Measurements from ENCODE around the gene BMP7. TPM values are rescaled to one million over a fixed set of nuclear protein-coding genes. Genes with fewer than 3 reads are reported as not detected.

Gene BMP7
- total and polyA plus RNA-seq, 2 experiments from 2014 or later: not detected

DNA sequence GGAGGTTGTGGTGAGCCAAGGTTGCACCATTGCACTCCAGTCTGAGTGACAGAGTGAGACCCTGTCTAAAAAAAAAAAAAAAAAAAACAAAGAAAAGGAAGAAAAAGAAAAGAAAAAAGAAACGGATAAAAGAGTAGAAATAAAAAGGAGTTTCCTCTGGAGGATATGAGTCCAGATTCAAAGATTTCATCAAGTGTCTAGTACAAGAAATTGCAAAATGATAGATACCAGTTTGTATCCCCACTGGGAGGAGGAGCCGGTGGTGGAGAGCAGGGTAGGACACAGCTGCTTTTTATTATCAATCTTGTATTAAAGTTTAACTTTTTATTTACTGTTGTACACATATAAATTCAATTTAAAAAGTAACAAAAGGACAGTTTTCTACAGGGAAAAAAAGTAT is 113.9 kb downstream of the BMP7 start:
- H3K9ac ChIP-seq: no peak overlapping the region
- H3F3A ChIP-seq (ENCODE audit: insufficient read depth): no peaks in the 10 kb centered on the region
- no peaks in the 10 kb centered on the region for H3K36me3 ChIP-seq (ENCODE audit: low read depth)
- no peak overlapping the region for H2AFZ ChIP-seq
- peaks cover 55% of the 10 kb centered on the region for H3K27me3 ChIP-seq (replicated peaks; ENCODE audit: insufficient read depth)
- TF ChIP-seq EZH2phosphoT487 (IDR thresholded peaks at IDR 0.05; ENCODE audit: insufficient read depth, low read depth) (no peak), EZH2 (IDR thresholded peaks at IDR 0.05; ENCODE audit: insufficient read depth, poor library complexity, severe bottlenecking) (no peak)
- DNase-seq: no peak
- no peaks in the 10 kb centered on the region for H3K9me3 ChIP-seq (ENCODE audit: low read depth)
- H4K20me1 ChIP-seq (ENCODE audit: insufficient read depth): no peaks in the 10 kb centered on the region
- in situ Hi-C loops (cut with MboI): no loop called here
- H3K4me1 ChIP-seq (ENCODE audit: insufficient read depth): no peaks in the 10 kb centered on the region
- WGBS, 2 experiments (ENCODE audit: low coverage in 1 of 2, low lambda C conversion rate in 2 of 2, missing lambda C conversion rate in 2 of 2): 0 to 5% methylated on average over 2 of the region's 2 CpGs
- H3K27ac ChIP-seq: no peak overlapping the region
- no peak overlapping the region for H3K4me2 ChIP-seq (ENCODE audit: unreplicated experiment)
- no peak overlapping the region for H3K4me3 ChIP-seq
- H3K79me2 ChIP-seq (ENCODE audit: insufficient read depth): no peaks in the 10 kb centered on the region
- H3K9me2 ChIP-seq (ENCODE audit: insufficient read depth): no peaks in the 10 kb centered on the region

DNA sequence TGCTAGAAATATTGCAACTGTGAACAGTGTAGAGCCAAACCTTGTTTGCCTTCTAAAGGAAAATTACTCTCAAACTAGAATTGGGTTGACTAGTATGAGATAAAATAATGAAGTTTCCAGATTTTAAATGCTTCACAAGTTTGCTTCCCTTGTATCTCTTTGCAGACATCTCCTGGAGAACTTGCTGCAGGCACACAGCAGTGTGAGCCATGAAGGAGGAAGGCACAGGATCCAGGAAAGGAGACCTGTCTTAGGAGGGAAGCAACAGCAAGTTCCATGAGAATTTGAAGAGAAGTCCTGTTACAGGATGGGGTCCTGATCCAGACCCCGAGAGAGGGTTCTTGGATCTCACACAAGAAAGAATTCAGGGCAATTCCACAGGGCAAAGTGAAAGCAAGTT is 115.9 kb downstream of the BMP7 start:
- Histone ChIP-seq H2AFZ (no peak overlapping the region), H3K9ac (no peak overlapping the region), H4K20me1 (ENCODE audit: insufficient read depth) (no peaks in the 10 kb centered on the region), H3F3A (ENCODE audit: insufficient read depth) (no peaks in the 10 kb centered on the region), H3K4me2 (ENCODE audit: unreplicated experiment) (no peak overlapping the region), H3K4me1 (ENCODE audit: insufficient read depth) (no peaks in the 10 kb centered on the region), H3K36me3 (ENCODE audit: low read depth) (no peaks in the 10 kb centered on the region), H3K27me3 (replicated peaks; ENCODE audit: insufficient read depth) (peaks cover 67% of the 10 kb centered on the region), H3K9me2 (ENCODE audit: insufficient read depth) (no peaks in the 10 kb centered on the region), H3K79me2 (ENCODE audit: insufficient read depth) (no peaks in the 10 kb centered on the region), H3K9me3 (ENCODE audit: low read depth) (no peaks in the 10 kb centered on the region), H3K27ac (no peak overlapping the region), H3K4me3 (no peak overlapping the region)
- WGBS, 2 experiments (ENCODE audit: low coverage in 1 of 2, low lambda C conversion rate in 2 of 2, missing lambda C conversion rate in 2 of 2): 14 to 24% methylated on average over 1 of the region's 1 CpG
- no peak for DNase-seq
- in situ Hi-C loops (cut with MboI): no loop called here
- no peak for TF ChIP-seq EZH2 (IDR thresholded peaks at IDR 0.05; ENCODE audit: insufficient read depth, poor library complexity, severe bottlenecking)
- TF ChIP-seq EZH2phosphoT487 (IDR thresholded peaks at IDR 0.05; ENCODE audit: insufficient read depth, low read depth): no peak

DNA sequence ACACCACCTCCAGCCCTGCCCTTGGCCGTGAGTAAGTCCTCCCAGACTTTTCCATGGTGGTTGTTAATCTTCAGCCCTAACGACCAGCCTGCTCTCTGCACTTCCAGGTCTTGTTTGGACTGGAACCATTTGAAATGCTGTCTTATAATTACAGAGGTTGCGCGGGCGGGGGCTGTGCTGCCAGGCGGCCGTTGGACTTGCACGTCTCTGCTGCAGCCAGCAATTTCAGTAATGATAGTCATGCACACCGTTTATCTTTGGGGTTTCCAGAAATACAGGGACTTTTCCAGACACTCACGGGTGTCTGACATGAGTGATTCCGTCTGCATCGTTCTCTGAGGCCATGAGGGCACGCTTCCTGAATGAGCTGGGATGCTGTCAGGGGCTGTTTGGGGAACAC is 118.2 kb downstream of the BMP7 start:
- no peaks in the 10 kb centered on the region for H3K4me1 ChIP-seq (ENCODE audit: insufficient read depth)
- H4K20me1 ChIP-seq (ENCODE audit: insufficient read depth): no peaks in the 10 kb centered on the region
- in situ Hi-C loops (cut with MboI): no loop called here
- no peaks in the 10 kb centered on the region for H3K36me3 ChIP-seq (ENCODE audit: low read depth)
- no peak overlapping the region for H3K4me3 ChIP-seq
- no peaks in the 10 kb centered on the region for H3F3A ChIP-seq (ENCODE audit: insufficient read depth)
- no peak for DNase-seq
- no peaks in the 10 kb centered on the region for H3K79me2 ChIP-seq (ENCODE audit: insufficient read depth)
- WGBS, 2 experiments (ENCODE audit: low coverage in 1 of 2, low lambda C conversion rate in 2 of 2, missing lambda C conversion rate in 2 of 2): 26 to 31% methylated on average over 13 of the region's 13 CpGs
- H2AFZ ChIP-seq: no peak overlapping the region
- TF ChIP-seq EZH2phosphoT487 (IDR thresholded peaks at IDR 0.05; ENCODE audit: insufficient read depth, low read depth): no peak
- no peak for TF ChIP-seq EZH2 (IDR thresholded peaks at IDR 0.05; ENCODE audit: insufficient read depth, poor library complexity, severe bottlenecking)
- peaks cover 82% of the 10 kb centered on the region for H3K27me3 ChIP-seq (replicated peaks; ENCODE audit: insufficient read depth)
- H3K9ac ChIP-seq: no peak overlapping the region
- H3K4me2 ChIP-seq (ENCODE audit: unreplicated experiment): no peak overlapping the region
- no peak overlapping the region for H3K27ac ChIP-seq
- H3K9me2 ChIP-seq (ENCODE audit: insufficient read depth): no peaks in the 10 kb centered on the region
- H3K9me3 ChIP-seq (ENCODE audit: low read depth): no peaks in the 10 kb centered on the region

- H3K9me3 ChIP-seq (ENCODE audit: low read depth): no peaks in the 10 kb centered on the region
- WGBS, 2 experiments (ENCODE audit: low coverage in 1 of 2, low lambda C conversion rate in 2 of 2, missing lambda C conversion rate in 2 of 2): 20 to 23% methylated on average over 5 of the region's 5 CpGs
- no peak for DNase-seq
- H3K4me1 ChIP-seq (ENCODE audit: insufficient read depth): no peaks in the 10 kb centered on the region
- H3K4me2 ChIP-seq (ENCODE audit: unreplicated experiment): no peak overlapping the region
- H3K4me3 ChIP-seq: no peak overlapping the region
- no peaks in the 10 kb centered on the region for H3K9me2 ChIP-seq (ENCODE audit: insufficient read depth)
- peaks cover 78% of the 10 kb centered on the region for H3K27me3 ChIP-seq (replicated peaks; ENCODE audit: insufficient read depth)
- H3K9ac ChIP-seq: no peak overlapping the region
- H3F3A ChIP-seq (ENCODE audit: insufficient read depth): no peaks in the 10 kb centered on the region
- H4K20me1 ChIP-seq (ENCODE audit: insufficient read depth): no peaks in the 10 kb centered on the region
- H2AFZ ChIP-seq: no peak overlapping the region
- H3K36me3 ChIP-seq (ENCODE audit: low read depth): no peaks in the 10 kb centered on the region
- in situ Hi-C loops (cut with MboI): no loop called here
- H3K79me2 ChIP-seq (ENCODE audit: insufficient read depth): no peaks in the 10 kb centered on the region
- TF ChIP-seq EZH2 (IDR thresholded peaks at IDR 0.05; ENCODE audit: insufficient read depth, poor library complexity, severe bottlenecking): no peak
- no peak for TF ChIP-seq EZH2phosphoT487 (IDR thresholded peaks at IDR 0.05; ENCODE audit: insufficient read depth, low read depth)
- H3K27ac ChIP-seq: no peak overlapping the region
Observed at GRCh38 chr20:57147185-57147584, 119.3 kb downstream of the BMP7 start.

GRCh38 chr20:57146155-57146554 is 120.3 kb downstream of the BMP7 start:
- in situ Hi-C loops (cut with MboI): no loop called here
- no peaks in the 10 kb centered on the region for H4K20me1 ChIP-seq (ENCODE audit: insufficient read depth)
- no peak overlapping the region for H2AFZ ChIP-seq
- no peak overlapping the region for H3K4me2 ChIP-seq (ENCODE audit: unreplicated experiment)
- H3K9ac ChIP-seq: no peak overlapping the region
- TF ChIP-seq EZH2 (IDR thresholded peaks at IDR 0.05; ENCODE audit: insufficient read depth, poor library complexity, severe bottlenecking) (no peak), EZH2phosphoT487 (IDR thresholded peaks at IDR 0.05; ENCODE audit: insufficient read depth, low read depth) (no peak)
- no peaks in the 10 kb centered on the region for H3K9me2 ChIP-seq (ENCODE audit: insufficient read depth)
- H3K27me3 ChIP-seq (replicated peaks; ENCODE audit: insufficient read depth): peaks cover 80% of the 10 kb centered on the region
- no peak overlapping the region for H3K27ac ChIP-seq
- no peak overlapping the region for H3K4me3 ChIP-seq
- H3K36me3 ChIP-seq (ENCODE audit: low read depth): no peaks in the 10 kb centered on the region
- no peak for DNase-seq
- H3K9me3 ChIP-seq (ENCODE audit: low read depth): no peaks in the 10 kb centered on the region
- no peaks in the 10 kb centered on the region for H3K4me1 ChIP-seq (ENCODE audit: insufficient read depth)
- 81 to 85% methylated on average over 2 of the region's 2 CpGs for WGBS, 2 experiments (ENCODE audit: low coverage in 1 of 2, low lambda C conversion rate in 2 of 2, missing lambda C conversion rate in 2 of 2)
- H3K79me2 ChIP-seq (ENCODE audit: insufficient read depth): no peaks in the 10 kb centered on the region
- no peaks in the 10 kb centered on the region for H3F3A ChIP-seq (ENCODE audit: insufficient read depth)
